HL-60 (cell line): ENCODE measurements around the gene DTWD1.

ENCODE experiments used
- POLR2AphosphoS5 ChIP-seq: IDR thresholded peaks from 2 replicates; pipeline ENCODE4 v1.6.1; 2012; ENCODE audit warnings: low read depth
- TF ChIP-seq, protein P1 (sequence below): IDR thresholded peaks from one replicate; pipeline ENCODE4 v1.5.1; 2011; ENCODE audit warnings: low read length, control low read depth, inconsistent platforms; ENCODE audit not compliant: insufficient read depth

GRCh38 chr15:49628379-49628778 is 7.5 kb downstream of the DTWD1 start:
- TF ChIP-seq, protein P1, sequence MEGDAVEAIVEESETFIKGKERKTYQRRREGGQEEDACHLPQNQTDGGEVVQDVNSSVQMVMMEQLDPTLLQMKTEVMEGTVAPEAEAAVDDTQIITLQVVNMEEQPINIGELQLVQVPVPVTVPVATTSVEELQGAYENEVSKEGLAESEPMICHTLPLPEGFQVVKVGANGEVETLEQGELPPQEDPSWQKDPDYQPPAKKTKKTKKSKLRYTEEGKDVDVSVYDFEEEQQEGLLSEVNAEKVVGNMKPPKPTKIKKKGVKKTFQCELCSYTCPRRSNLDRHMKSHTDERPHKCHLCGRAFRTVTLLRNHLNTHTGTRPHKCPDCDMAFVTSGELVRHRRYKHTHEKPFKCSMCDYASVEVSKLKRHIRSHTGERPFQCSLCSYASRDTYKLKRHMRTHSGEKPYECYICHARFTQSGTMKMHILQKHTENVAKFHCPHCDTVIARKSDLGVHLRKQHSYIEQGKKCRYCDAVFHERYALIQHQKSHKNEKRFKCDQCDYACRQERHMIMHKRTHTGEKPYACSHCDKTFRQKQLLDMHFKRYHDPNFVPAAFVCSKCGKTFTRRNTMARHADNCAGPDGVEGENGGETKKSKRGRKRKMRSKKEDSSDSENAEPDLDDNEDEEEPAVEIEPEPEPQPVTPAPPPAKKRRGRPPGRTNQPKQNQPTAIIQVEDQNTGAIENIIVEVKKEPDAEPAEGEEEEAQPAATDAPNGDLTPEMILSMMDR, result no peak
- TF ChIP-seq POLR2AphosphoS5, result no peak
